ENCODE measurements around the gene MBIP.

The MBIP gene

DNA sequence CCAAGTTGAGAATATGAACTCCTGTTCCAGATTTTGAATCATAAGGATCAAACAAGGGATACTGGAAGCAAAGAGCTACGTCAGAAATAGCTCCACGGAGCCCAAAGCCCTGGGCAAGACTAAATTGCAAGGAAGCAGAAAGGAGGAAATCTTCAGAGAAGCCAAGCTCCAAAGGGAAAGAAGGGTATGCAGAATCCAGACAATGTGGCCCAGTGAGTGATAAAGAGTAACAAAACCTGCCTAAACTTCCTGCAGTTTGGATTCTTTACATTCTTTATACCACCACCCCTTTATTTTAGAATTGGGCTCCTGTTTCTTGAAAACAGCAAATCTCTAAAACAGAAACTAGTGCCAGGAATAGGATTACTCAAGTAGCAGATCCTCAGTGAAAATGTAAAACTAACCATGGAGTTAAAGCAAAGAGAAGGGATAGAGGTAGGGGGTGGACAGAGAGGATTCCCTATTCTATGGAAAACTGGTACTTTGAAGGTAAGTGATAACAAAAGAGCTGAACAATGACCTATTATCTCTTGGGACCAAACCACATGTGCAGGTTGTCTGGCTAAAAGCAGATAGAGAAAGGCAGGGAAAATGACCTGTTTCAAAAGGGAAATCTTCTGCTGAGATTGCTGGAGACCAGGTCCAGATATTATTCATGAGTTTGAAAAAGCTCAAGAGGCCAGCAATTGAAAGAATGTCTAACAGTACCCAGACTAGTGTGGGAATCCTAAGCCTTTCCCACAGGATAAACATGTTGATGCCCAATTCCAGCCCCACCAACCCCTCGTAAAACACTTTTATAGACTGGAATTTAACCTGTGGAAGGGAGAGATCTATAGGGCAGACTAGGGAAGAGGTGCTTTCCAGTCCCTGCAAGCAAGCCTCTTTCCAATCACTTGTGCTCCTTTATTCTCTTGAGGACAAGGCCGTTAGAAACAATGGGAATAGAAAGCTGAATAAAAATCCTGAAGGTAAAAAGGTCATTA is 24.5 kb downstream of the MBIP start:
- DNase-seq, result peak; percentile 75
- Histone ChIP-seq H2AK5ac (ENCODE audit: low read length) (no peak overlapping the region), H3K18ac (ENCODE audit: low read length) (peak overlapping the region; percentile 68), H3K4me2 (ENCODE audit: low read length) (no peak overlapping the region), H3K4me1 (ENCODE audit: control insufficient read depth, low read depth, low read length) (peaks cover 4% of the 10 kb centered on the region), H3K79me1 (ENCODE audit: low read length) (no peaks in the 10 kb centered on the region), H3K23ac (ENCODE audit: low read length) (no peak overlapping the region), H3K27me3 (ENCODE audit: insufficient read depth, low read length, poor library complexity) (no peaks in the 10 kb centered on the region), H3K79me2 (ENCODE audit: control insufficient read depth, insufficient read depth, low read length) (no peaks in the 10 kb centered on the region), H3K27ac (ENCODE audit: low read depth, low read length) (peak overlapping the region; percentile 91), H3K36me3 (ENCODE audit: control insufficient read depth, insufficient read depth, low read length) (no peaks in the 10 kb centered on the region), H3K56ac (ENCODE audit: low read length) (peak overlapping the region; percentile 26), H3K9ac (ENCODE audit: low read length) (no peak overlapping the region), H3K4ac (ENCODE audit: low read depth, low read length) (peak overlapping the region; percentile 87), H4K5ac (ENCODE audit: low read length) (no peak overlapping the region), H3K4me3 (ENCODE audit: low read length) (no peak overlapping the region), H2BK120ac (ENCODE audit: low read depth, low read length) (peak overlapping the region; percentile 38), H4K8ac (ENCODE audit: low read depth, low read length) (no peak overlapping the region), H2BK15ac (replicated peaks; ENCODE audit: low read depth) (peak overlapping the region; percentile 96), H2BK5ac (ENCODE audit: low read length) (peak overlapping the region; percentile 57)
- no CpG with 5 or more reads among the region's 4 CpGs for WGBS (ENCODE audit: extremely low coverage, insufficient coverage, low lambda C conversion rate)

- Histone ChIP-seq H3K4ac (ENCODE audit: low read depth, low read length) (no peak overlapping the region), H2BK120ac (ENCODE audit: low read depth, low read length) (no peak overlapping the region), H3K79me1 (ENCODE audit: low read length) (no peaks in the 10 kb centered on the region), H4K8ac (ENCODE audit: low read depth, low read length) (no peak overlapping the region), H2BK5ac (ENCODE audit: low read length) (no peak overlapping the region), H3K4me3 (ENCODE audit: low read length) (no peak overlapping the region), H4K5ac (ENCODE audit: low read length) (no peak overlapping the region), H2BK15ac (replicated peaks; ENCODE audit: low read depth) (no peak overlapping the region), H3K79me2 (ENCODE audit: control insufficient read depth, insufficient read depth, low read length) (no peaks in the 10 kb centered on the region), H3K36me3 (ENCODE audit: control insufficient read depth, insufficient read depth, low read length) (no peaks in the 10 kb centered on the region), H3K4me2 (ENCODE audit: low read length) (no peak overlapping the region), H3K18ac (ENCODE audit: low read length) (no peak overlapping the region), H3K56ac (ENCODE audit: low read length) (no peak overlapping the region), H3K27me3 (ENCODE audit: insufficient read depth, low read length, poor library complexity) (no peaks in the 10 kb centered on the region), H3K4me1 (ENCODE audit: control insufficient read depth, low read depth, low read length) (peaks cover 4% of the 10 kb centered on the region), H3K27ac (ENCODE audit: low read depth, low read length) (no peak overlapping the region), H2AK5ac (ENCODE audit: low read length) (no peak overlapping the region), H3K23ac (ENCODE audit: low read length) (no peak overlapping the region), H3K9ac (ENCODE audit: low read length) (no peak overlapping the region)
- no peak for DNase-seq
- WGBS (ENCODE audit: extremely low coverage, insufficient coverage, low lambda C conversion rate), result no CpG with 5 or more reads among the region's 4 CpGs
Measured at GRCh38 chr14:36294543-36294942, 25.9 kb downstream of the MBIP start.

DNA sequence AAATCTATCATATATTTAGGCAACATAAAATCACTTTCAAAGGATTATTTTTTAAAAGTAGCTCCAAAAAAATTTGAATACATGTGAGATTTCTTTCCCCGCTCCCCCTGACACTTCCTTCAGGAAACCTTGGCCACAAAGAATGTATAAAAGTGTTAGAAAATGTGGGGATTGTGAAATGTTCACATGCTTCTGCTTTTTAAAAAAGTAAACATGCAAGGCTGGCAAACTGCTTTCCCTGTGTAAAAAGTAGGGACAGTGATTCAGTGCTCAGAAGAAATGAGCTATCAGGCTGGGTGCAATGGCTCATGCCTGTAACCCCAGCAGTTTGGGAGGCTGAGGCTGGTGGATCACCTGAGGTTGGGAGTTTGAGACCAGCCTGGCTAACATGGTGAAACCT is 26.6 kb downstream of the MBIP start:
- DNase-seq, result no peak
- no peak overlapping the region for H3K4ac ChIP-seq (ENCODE audit: low read depth, low read length)
- H3K4me3 ChIP-seq (ENCODE audit: low read length), result no peak overlapping the region
- H3K36me3 ChIP-seq (ENCODE audit: control insufficient read depth, insufficient read depth, low read length), result no peaks in the 10 kb centered on the region
- H3K27ac ChIP-seq (ENCODE audit: low read depth, low read length), result no peak overlapping the region
- H2BK15ac ChIP-seq (replicated peaks; ENCODE audit: low read depth), result no peak overlapping the region
- no peak overlapping the region for H3K4me2 ChIP-seq (ENCODE audit: low read length)
- H3K56ac ChIP-seq (ENCODE audit: low read length), result no peak overlapping the region
- no peak overlapping the region for H3K18ac ChIP-seq (ENCODE audit: low read length)
- H3K9ac ChIP-seq (ENCODE audit: low read length), result no peak overlapping the region
- no peaks in the 10 kb centered on the region for H3K79me1 ChIP-seq (ENCODE audit: low read length)
- H2BK120ac ChIP-seq (ENCODE audit: low read depth, low read length), result no peak overlapping the region
- no peak overlapping the region for H2AK5ac ChIP-seq (ENCODE audit: low read length)
- no CpG with 5 or more reads among the region's 1 CpG for WGBS (ENCODE audit: extremely low coverage, insufficient coverage, low lambda C conversion rate)
- no peak overlapping the region for H3K23ac ChIP-seq (ENCODE audit: low read length)
- H3K79me2 ChIP-seq (ENCODE audit: control insufficient read depth, insufficient read depth, low read length), result no peaks in the 10 kb centered on the region
- H4K8ac ChIP-seq (ENCODE audit: low read depth, low read length), result no peak overlapping the region
- peaks cover 4% of the 10 kb centered on the region for H3K4me1 ChIP-seq (ENCODE audit: control insufficient read depth, low read depth, low read length)
- H2BK5ac ChIP-seq (ENCODE audit: low read length), result no peak overlapping the region
- H3K27me3 ChIP-seq (ENCODE audit: insufficient read depth, low read length, poor library complexity), result no peaks in the 10 kb centered on the region
- no peak overlapping the region for H4K5ac ChIP-seq (ENCODE audit: low read length)

DNA sequence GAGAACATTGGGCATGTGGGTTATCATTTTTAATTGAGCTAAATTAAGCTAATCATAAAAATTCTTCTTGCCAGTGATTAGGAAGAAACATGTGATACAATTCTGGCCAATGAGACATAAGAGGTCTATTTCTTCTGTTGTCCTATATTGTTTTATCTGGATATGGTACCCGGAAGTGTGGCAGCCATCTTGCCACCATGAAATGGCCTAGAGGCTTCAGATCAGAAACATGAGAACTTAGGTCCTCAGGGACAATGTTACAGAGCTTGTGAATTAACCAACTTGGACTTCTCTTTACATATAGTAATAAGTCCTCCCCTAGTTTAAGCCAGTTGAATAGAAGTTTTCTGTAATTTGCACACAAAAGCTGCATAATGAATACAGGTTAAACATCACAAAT is 30.5 kb downstream of the MBIP start:
- no peak overlapping the region for H3K9ac ChIP-seq (ENCODE audit: low read length)
- DNase-seq, result no peak
- H3K79me2 ChIP-seq (ENCODE audit: control insufficient read depth, insufficient read depth, low read length), result no peaks in the 10 kb centered on the region
- no peaks in the 10 kb centered on the region for H3K4me1 ChIP-seq (ENCODE audit: control insufficient read depth, low read depth, low read length)
- H3K56ac ChIP-seq (ENCODE audit: low read length), result no peak overlapping the region
- H3K23ac ChIP-seq (ENCODE audit: low read length), result no peak overlapping the region
- no peak overlapping the region for H3K18ac ChIP-seq (ENCODE audit: low read length)
- H3K27me3 ChIP-seq (ENCODE audit: insufficient read depth, low read length, poor library complexity), result no peaks in the 10 kb centered on the region
- no peak overlapping the region for H4K5ac ChIP-seq (ENCODE audit: low read length)
- no peak overlapping the region for H2BK120ac ChIP-seq (ENCODE audit: low read depth, low read length)
- no peak overlapping the region for H2BK15ac ChIP-seq (replicated peaks; ENCODE audit: low read depth)
- WGBS (ENCODE audit: extremely low coverage, insufficient coverage, low lambda C conversion rate), result no CpG with 5 or more reads among the region's 1 CpG
- no peak overlapping the region for H3K4me3 ChIP-seq (ENCODE audit: low read length)
- H2BK5ac ChIP-seq (ENCODE audit: low read length), result no peak overlapping the region
- H3K4ac ChIP-seq (ENCODE audit: low read depth, low read length), result no peak overlapping the region
- no peaks in the 10 kb centered on the region for H3K36me3 ChIP-seq (ENCODE audit: control insufficient read depth, insufficient read depth, low read length)
- no peaks in the 10 kb centered on the region for H3K79me1 ChIP-seq (ENCODE audit: low read length)
- no peak overlapping the region for H3K4me2 ChIP-seq (ENCODE audit: low read length)
- H3K27ac ChIP-seq (ENCODE audit: low read depth, low read length), result no peak overlapping the region
- H4K8ac ChIP-seq (ENCODE audit: low read depth, low read length), result no peak overlapping the region
- no peak overlapping the region for H2AK5ac ChIP-seq (ENCODE audit: low read length)

DNA sequence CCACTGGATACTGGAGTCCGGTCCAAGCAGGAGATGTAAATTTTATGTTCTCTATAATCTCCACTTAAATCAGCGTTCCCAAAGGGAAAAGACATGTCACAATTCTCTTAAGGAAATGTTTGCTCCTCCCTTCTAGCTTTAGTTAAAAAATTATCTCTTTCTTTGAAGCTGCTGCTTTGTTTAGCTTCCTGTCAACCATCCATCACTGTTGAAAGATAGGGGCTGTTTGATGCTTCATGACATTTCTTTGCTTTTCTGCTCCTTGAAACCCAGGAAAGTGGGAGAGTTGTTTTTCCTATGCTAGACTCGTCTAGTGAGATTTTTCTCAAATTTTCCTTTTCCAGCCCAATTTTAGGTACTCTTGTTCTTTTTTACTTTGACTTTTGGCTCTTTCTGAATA is 31.9 kb downstream of the MBIP start:
- no peak for DNase-seq
- no peak overlapping the region for H2BK120ac ChIP-seq (ENCODE audit: low read depth, low read length)
- H2BK5ac ChIP-seq (ENCODE audit: low read length), result no peak overlapping the region
- no peak overlapping the region for H4K5ac ChIP-seq (ENCODE audit: low read length)
- H4K8ac ChIP-seq (ENCODE audit: low read depth, low read length), result no peak overlapping the region
- H3K79me1 ChIP-seq (ENCODE audit: low read length), result no peaks in the 10 kb centered on the region
- H3K4me1 ChIP-seq (ENCODE audit: control insufficient read depth, low read depth, low read length), result no peaks in the 10 kb centered on the region
- no peak overlapping the region for H2AK5ac ChIP-seq (ENCODE audit: low read length)
- no peak overlapping the region for H3K27ac ChIP-seq (ENCODE audit: low read depth, low read length)
- H3K4me2 ChIP-seq (ENCODE audit: low read length), result no peak overlapping the region
- no peak overlapping the region for H3K9ac ChIP-seq (ENCODE audit: low read length)
- no peaks in the 10 kb centered on the region for H3K27me3 ChIP-seq (ENCODE audit: insufficient read depth, low read length, poor library complexity)
- H3K56ac ChIP-seq (ENCODE audit: low read length), result no peak overlapping the region
- no peak overlapping the region for H2BK15ac ChIP-seq (replicated peaks; ENCODE audit: low read depth)
- H3K4ac ChIP-seq (ENCODE audit: low read depth, low read length), result no peak overlapping the region
- no peak overlapping the region for H3K23ac ChIP-seq (ENCODE audit: low read length)
- H3K36me3 ChIP-seq (ENCODE audit: control insufficient read depth, insufficient read depth, low read length), result no peaks in the 10 kb centered on the region
- no peak overlapping the region for H3K4me3 ChIP-seq (ENCODE audit: low read length)
- WGBS (ENCODE audit: extremely low coverage, insufficient coverage, low lambda C conversion rate), result no CpG with 5 or more reads among the region's 3 CpGs
- no peaks in the 10 kb centered on the region for H3K79me2 ChIP-seq (ENCODE audit: control insufficient read depth, insufficient read depth, low read length)
- H3K18ac ChIP-seq (ENCODE audit: low read length), result no peak overlapping the region

Data from mesendoderm (in vitro differentiated cells).